Neural cell (in vitro differentiated cells): ENCODE measurements around the gene USP3.
"Not testable (repeated sequence)": the region's sequence is repeated elsewhere in the genome, so short reads cannot be mapped to it uniquely, and the experiment has no call there.

ENCODE experiments used
- CTCF ChIP-seq: fragments of 450-650 bp; IDR thresholded peaks from 2 replicates; pipeline ENCODE4 v1.5.1; 2014; ENCODE audit warnings: antibody characterized with exemption, mild to moderate bottlenecking, moderate library complexity; ENCODE audit not compliant: poor library complexity, severe bottlenecking
- EP300 ChIP-seq: fragments of 450-650 bp; conservative IDR thresholded peaks from 2 replicates; pipeline ENCODE4 v1.6.1; 2014; ENCODE audit warnings: antibody characterized with exemption, mild to moderate bottlenecking, moderate library complexity; ENCODE audit not compliant: poor library complexity, severe bottlenecking
- EZH2 ChIP-seq: fragments of 200-600, 300-800 bp; shearing (Covaris generic), sonication (generic); IDR thresholded peaks from 2 replicates; pipeline ENCODE4 v1.6.1; 2014; ENCODE audit warnings: antibody characterized with exemption, low read length, borderline replicate concordance, mild to moderate bottlenecking; ENCODE audit not compliant: insufficient read depth, poor library complexity, severe bottlenecking
- MXI1 ChIP-seq: fragments of 450-650 bp; conservative IDR thresholded peaks from 2 replicates; pipeline ENCODE4 v1.6.1; 2014; ENCODE audit warnings: antibody characterized with exemption, mild to moderate bottlenecking; ENCODE audit not compliant: poor library complexity, severe bottlenecking
- POLR2AphosphoS5 ChIP-seq: IDR thresholded peaks from 2 replicates; pipeline ENCODE4 v1.6.1; 2012
- RAD21 ChIP-seq: fragments of 450-650 bp; conservative IDR thresholded peaks from 2 replicates; pipeline ENCODE4 v1.6.1; 2014; ENCODE audit warnings: antibody characterized with exemption, mild to moderate bottlenecking, moderate library complexity
- REST ChIP-seq: IDR thresholded peaks from 2 replicates; pipeline ENCODE4 v1.6.1; 2012; ENCODE audit warnings: borderline replicate concordance
- SMC3 ChIP-seq: fragments of 450-650 bp; conservative IDR thresholded peaks from 2 replicates; pipeline ENCODE4 v1.6.1; 2014; ENCODE audit warnings: antibody characterized with exemption, mild to moderate bottlenecking, moderate library complexity; ENCODE audit not compliant: poor library complexity
- TAF1 ChIP-seq: IDR thresholded peaks from 2 replicates; pipeline ENCODE4 v1.6.1; 2012; ENCODE audit warnings: low read depth

DNA sequence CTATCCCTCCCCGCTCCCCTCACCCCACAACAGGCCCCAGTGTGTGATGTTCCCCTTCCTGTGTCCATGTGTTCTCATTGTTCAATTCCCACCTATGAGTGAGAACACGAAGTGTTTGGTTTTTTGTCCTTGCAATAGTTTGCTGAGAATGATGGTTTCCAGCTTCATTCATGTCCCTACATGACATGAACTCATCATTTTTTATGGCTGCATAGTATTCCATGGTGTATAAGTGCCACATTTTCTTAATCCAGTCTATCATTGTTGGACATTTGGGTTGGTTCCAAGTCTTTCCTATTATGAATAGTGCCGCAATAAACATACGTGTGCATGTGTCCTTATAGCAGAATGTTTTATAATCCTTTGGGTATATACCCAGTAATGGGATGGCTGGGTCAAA is 112.8 kb downstream of the USP3 start:
- not testable (repeated sequence) for TF ChIP-seq CTCF, RAD21, EZH2, POLR2AphosphoS5, SMC3, TAF1, REST, EP300, MXI1
